Body of pancreas (tissue), 4 donors: ENCODE data around the gene PTH1R.

Experiments used
- CTCF ChIP-seq, 7 experiments: fragments of 450-650 bp in 4 of 7; fragments of 200-600 bp in 3 of 7; sonication (generic) in 3 of 7; IDR thresholded peaks; one replicate each; pipeline ENCODE4 v1.5.1; 2016 to 2019; ENCODE audit warnings: antibody characterized with exemption in 7 of 7
- POLR2A ChIP-seq, 3 donors: fragments of 450-650 bp; IDR thresholded peaks; one replicate each; pipeline ENCODE4 v1.6.1; 2016; ENCODE audit warnings: antibody characterized with exemption in 3 of 3, mild to moderate bottlenecking in 2 of 3

GRCh38 chr3:46889381-46890110 lies 12.0 kb downstream of the PTH1R start:
- TF ChIP-seq POLR2A (IDR thresholded peaks at IDR 0.05) (no peak), CTCF (IDR thresholded peaks at IDR 0.05) (no peak)
